Right cardiac atrium (tissue), 5 donors: ENCODE results near the gene BEGAIN. TPM values are rescaled to one million over a fixed set of nuclear protein-coding genes. Genes with fewer than 3 reads are reported as not detected.

Experiments
- ATAC-seq, 2 donors: fragments of 200-7000 bp; cut with Tn5 transposase; one replicate each; pipeline versions ENCODE4 v1.8.0 to v1.9.1; 2020; ENCODE audit warnings: moderate library complexity in 2 of 2, mild to moderate bottlenecking in 1 of 2
- DNase-seq, 3 donors: peaks; one replicate each; pipeline ENCODE4 v3.0.0-alpha.2; 2020
- H3K27ac ChIP-seq: one replicate; pipeline ENCODE4 v1.5.1; 2013; ENCODE audit warnings: mild to moderate bottlenecking, low read length, control low read depth, moderate library complexity
- H3K27me3 ChIP-seq: one replicate; pipeline ENCODE4 v1.6.1; 2013; ENCODE audit not compliant: control insufficient read depth, insufficient read depth
- H3K4me1 ChIP-seq: one replicate; pipeline ENCODE4 v1.6.1; 2013; ENCODE audit warnings: low read length; ENCODE audit not compliant: control insufficient read depth, insufficient read depth
- H3K4me3 ChIP-seq: one replicate; pipeline ENCODE4 v1.5.1; 2013; ENCODE audit warnings: low read length, control low read depth
- H3K9me3 ChIP-seq: one replicate; pipeline ENCODE4 v1.6.1; 2013; ENCODE audit warnings: low read length; ENCODE audit not compliant: control insufficient read depth
- whole genome bisulfite sequencing: extraction: QIAGEN DNeasy Blood & Tissue Kit; methylation state at CpG from one replicate; pipeline ENCODE4 v1.1.7; 2013; 5-methylcytosine and 5-hydroxymethylcytosine counted together
- intact Hi-C, 4 donors: fragments of 100-400 bp; cut with DNase I; formaldehyde crosslinking; loops; one replicate each; pipeline versions ENCODE4 v1.11.0 to v1.14.0; 2022 to 2023
- polyA plus RNA-seq: library from polyadenylated mRNA; stranded (reverse); fragments of 200-250 nt; gene quantifications from one replicate; pipeline ENCODE4 v1.2.3, GENCODE V29; 2013
- total RNA-seq, 4 donors: library from RNA; stranded (reverse); fragmentation: NEBNext Ultra II Directional; extraction: Animal tissue kit (Norgen Biotek cat#: 25700); gene quantifications; one replicate each; pipeline ENCODE4 v1.2.1, GENCODE V29; 2021
- donor health status: healthy with polysubstance abuse.
- donor health status: DM: no; HTN: yes; CAD: no.
- donor health status: DM: no; HTN: no; CAD: no.
- donor health status: DM: no; HTN: yes; CAD: no; lungs with severe emphysema.
- donor health status: DM: yes; HTN: yes; CAD: no.

The BEGAIN gene
- total and polyA plus RNA-seq, 5 donors: 1.4 to 2.7 (median 1.6) TPM

DNA sequence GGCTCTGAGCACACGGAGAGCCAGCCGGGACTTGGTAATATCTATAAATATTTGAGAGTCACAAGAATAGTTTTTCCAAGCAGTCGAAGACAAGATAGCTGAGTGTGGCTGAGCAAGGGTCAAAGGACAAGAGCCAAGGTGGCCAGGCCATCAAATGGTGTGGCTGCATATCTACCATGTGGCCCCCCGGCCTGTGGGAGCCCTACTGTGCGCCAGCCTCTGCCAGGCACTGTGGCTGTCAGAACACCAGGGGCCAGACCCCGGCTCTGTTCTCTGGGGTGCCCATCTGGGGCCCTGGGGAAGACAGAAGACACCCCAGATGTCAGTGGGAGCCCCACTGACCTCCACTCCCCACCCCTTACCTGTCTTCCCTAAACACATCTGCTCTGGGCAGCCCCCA, 22.7 kb downstream of the BEGAIN start:
- no peaks in the 10 kb centered on the region for H3K27me3 ChIP-seq
- H3K4me3 ChIP-seq: no peak overlapping the region
- DNase-seq (no peak), ATAC-seq (no peak)
- WGBS: 41% methylated on average over 6 of the region's 6 CpGs
- no peaks in the 10 kb centered on the region for H3K9me3 ChIP-seq
- no peaks in the 10 kb centered on the region for H3K4me1 ChIP-seq
- intact Hi-C loops: no loop called here
- no peak overlapping the region for H3K27ac ChIP-seq

DNA sequence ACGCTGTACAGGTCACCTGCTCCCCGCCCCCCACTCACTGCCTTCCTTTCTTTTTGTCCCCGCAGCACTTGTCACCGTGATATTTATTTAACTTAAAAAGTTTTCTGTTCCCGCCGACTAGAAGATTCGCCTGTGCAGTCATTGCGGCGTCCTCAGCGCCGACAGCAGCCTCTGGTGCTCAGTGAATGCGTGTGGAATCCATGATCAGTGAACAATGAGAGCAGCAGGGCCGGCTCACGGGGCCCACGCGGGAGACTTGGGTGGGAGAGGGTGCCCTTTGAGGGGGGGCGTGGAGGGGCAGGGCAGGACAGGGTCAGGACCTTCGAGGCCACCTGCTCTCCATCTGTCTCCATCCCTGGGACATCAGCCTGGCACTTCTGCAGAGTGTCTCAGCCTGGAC, 24.5 kb downstream of the BEGAIN start:
- intact Hi-C loops: no loop called here
- H3K9me3 ChIP-seq: no peaks in the 10 kb centered on the region
- no peak overlapping the region for H3K4me3 ChIP-seq
- H3K27me3 ChIP-seq: no peaks in the 10 kb centered on the region
- H3K4me1 ChIP-seq: no peaks in the 10 kb centered on the region
- DNase-seq (no peak), ATAC-seq (no peak)
- no peak overlapping the region for H3K27ac ChIP-seq
- 85% methylated on average over 18 of the region's 18 CpGs for WGBS

DNA sequence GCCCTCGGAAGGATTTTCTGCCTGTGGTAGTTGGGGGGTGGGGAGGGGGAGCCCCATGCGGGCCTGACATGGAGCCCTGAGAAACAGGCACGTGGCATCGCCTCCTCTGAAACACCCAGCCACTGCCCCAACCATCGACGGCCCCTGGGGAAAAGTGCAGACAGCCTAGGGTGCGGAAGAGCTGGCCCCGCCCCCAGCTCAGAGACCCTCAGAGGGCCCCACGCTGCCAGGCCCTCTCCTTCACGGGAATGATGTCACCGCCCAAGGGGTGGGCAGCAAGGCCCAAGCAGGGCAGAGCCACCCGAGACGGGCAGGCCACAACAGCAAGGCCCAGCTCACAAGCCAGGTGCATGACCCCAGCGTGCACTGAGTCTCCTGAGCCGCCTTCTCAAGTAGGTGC, 26.2 kb downstream of the BEGAIN start:
- no peaks in the 10 kb centered on the region for H3K27me3 ChIP-seq
- no peaks in the 10 kb centered on the region for H3K9me3 ChIP-seq
- intact Hi-C loops: no loop called here
- 81% methylated on average over 15 of the region's 15 CpGs for WGBS
- no peak for ATAC-seq
- no peak overlapping the region for H3K4me3 ChIP-seq
- no peaks in the 10 kb centered on the region for H3K4me1 ChIP-seq
- DNase-seq: no peak
- no peak overlapping the region for H3K27ac ChIP-seq

DNA sequence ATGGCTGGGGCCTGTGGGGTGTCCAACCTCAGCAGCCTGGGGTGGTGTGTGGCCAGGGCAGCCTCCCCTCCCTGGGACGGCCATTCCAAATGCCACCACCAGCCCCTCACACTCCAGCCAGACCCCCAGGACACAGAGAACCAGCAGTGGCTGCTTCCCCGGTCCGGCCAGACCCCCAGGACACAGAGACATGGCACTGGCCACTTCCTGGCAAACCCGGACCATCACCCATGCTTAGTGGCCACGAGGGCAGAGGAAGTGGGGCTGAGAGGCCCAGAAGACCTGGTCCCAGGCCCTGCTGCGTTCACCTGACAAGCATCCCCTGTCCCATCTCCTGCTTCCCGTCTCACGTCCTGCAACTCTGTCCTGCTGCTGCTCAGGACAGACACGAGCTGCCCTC, 26.7 kb downstream of the BEGAIN start:
- DNase-seq: no peak
- no peak overlapping the region for H3K27ac ChIP-seq
- intact Hi-C loops: no loop called here
- ATAC-seq: no peak
- H3K9me3 ChIP-seq: no peaks in the 10 kb centered on the region
- 88% methylated on average over 9 of the region's 9 CpGs for WGBS
- H3K4me1 ChIP-seq: no peaks in the 10 kb centered on the region
- H3K27me3 ChIP-seq: no peaks in the 10 kb centered on the region
- no peak overlapping the region for H3K4me3 ChIP-seq

DNA sequence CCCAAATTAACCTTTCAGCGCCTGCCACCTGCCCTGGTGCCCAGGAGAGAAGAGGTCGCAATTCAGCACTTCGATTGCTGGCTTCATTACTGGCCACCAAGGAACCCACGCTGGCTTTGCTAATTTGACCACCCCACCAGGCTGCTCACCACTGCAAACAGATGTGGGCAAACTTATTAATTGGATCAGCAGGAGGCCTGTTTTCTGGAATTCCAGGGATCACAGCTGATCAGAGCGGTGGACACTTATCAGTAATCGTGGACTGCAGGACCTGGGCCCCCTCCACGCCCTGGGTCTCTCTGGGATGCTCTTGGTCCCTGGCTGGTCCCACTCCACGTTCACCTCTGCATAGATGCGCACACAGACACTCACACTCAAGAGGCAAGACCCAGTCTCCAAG, 27.8 kb downstream of the BEGAIN start:
- WGBS: 88% methylated on average over 9 of the region's 9 CpGs
- no peak for DNase-seq
- Histone ChIP-seq H3K27ac (no peak overlapping the region), H3K4me1 (no peaks in the 10 kb centered on the region), H3K9me3 (no peaks in the 10 kb centered on the region), H3K27me3 (no peaks in the 10 kb centered on the region), H3K4me3 (no peak overlapping the region)
- intact Hi-C loops: no loop called here
- no peak for ATAC-seq

DNA sequence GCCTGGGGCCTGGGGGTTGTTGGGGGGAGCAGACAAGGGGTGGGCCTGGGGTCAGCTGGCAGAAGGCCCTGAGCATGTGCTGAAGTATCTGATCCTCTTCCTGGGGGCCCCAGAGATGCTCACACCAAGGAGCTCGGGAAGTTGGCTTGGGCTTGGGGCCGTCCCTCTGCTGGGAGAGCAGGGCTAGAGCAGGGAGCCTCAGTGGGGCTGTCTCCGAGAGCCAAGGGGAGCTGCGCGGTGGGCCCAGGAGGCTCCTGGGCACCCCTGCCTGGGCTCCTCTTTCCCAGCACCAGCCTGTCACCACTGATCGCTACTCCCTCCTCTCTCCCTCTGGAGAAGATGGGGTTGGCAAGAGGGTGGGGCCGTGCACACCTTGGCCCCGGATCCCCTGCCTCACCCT, 28.3 kb downstream of the BEGAIN start:
- DNase-seq: no peak
- H3K4me3 ChIP-seq: no peak overlapping the region

DNA sequence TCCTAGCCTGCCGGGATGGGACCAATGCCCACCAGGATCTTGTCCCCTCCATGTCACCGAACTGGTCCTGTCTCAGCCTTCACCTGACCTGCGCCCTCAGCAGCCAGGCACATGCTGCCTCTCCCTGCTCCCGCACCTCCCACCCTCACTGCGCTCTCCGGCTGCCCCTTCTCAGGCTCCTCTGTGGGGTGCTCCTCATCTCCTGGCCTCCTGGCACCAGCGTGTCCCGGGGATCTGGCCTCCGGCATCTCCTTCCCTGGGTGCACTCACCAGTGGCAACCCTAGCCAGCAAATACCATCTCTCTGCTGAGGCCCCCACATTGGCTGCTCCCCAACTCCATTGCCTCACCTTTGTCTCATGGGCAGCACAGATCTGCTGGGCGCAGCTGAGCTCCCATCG, 29.0 kb downstream of the BEGAIN start:
- ATAC-seq (no peak), DNase-seq (no peak)
- Histone ChIP-seq H3K4me1 (no peaks in the 10 kb centered on the region), H3K4me3 (no peak overlapping the region), H3K27me3 (no peaks in the 10 kb centered on the region), H3K27ac (no peak overlapping the region), H3K9me3 (no peaks in the 10 kb centered on the region)
- intact Hi-C loops: no loop called here
- WGBS: 92% methylated on average over 11 of the region's 11 CpGs

More for the DNA sequence above, 28.3 kb downstream of the BEGAIN start:
- no peak overlapping the region for H3K27ac ChIP-seq
- intact Hi-C loops: no loop called here
- H3K9me3 ChIP-seq: no peaks in the 10 kb centered on the region
- H3K4me1 ChIP-seq: no peaks in the 10 kb centered on the region
- H3K27me3 ChIP-seq: no peaks in the 10 kb centered on the region
- 90% methylated on average over 8 of the region's 8 CpGs for WGBS
- no peak for ATAC-seq

DNA sequence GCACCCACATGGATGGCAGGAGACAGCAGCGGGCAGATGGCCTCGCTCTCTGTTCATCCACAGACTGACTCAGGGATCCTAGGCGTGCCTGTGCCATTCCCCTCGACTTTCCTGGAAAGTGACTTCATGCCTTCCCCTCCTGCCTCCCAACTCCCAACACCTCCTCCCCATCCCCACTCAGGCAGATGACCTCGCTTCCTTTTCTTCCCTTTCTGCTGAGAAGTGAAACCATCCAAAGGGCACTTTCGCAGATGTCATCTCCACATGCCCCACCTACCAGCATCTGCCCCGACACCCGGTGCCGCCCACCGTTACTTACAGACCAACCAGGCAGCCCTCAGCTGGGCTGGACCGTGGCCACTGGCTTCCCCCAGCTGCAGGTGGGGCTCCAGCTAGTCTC, 29.6 kb downstream of the BEGAIN start:
- H3K27me3 ChIP-seq: no peaks in the 10 kb centered on the region
- ATAC-seq: no peak
- H3K4me1 ChIP-seq: no peaks in the 10 kb centered on the region
- H3K4me3 ChIP-seq: no peak overlapping the region
- DNase-seq: no peak
- H3K9me3 ChIP-seq: no peaks in the 10 kb centered on the region
- 60% methylated on average over 11 of the region's 11 CpGs for WGBS
- intact Hi-C loops: no loop called here
- no peak overlapping the region for H3K27ac ChIP-seq

DNA sequence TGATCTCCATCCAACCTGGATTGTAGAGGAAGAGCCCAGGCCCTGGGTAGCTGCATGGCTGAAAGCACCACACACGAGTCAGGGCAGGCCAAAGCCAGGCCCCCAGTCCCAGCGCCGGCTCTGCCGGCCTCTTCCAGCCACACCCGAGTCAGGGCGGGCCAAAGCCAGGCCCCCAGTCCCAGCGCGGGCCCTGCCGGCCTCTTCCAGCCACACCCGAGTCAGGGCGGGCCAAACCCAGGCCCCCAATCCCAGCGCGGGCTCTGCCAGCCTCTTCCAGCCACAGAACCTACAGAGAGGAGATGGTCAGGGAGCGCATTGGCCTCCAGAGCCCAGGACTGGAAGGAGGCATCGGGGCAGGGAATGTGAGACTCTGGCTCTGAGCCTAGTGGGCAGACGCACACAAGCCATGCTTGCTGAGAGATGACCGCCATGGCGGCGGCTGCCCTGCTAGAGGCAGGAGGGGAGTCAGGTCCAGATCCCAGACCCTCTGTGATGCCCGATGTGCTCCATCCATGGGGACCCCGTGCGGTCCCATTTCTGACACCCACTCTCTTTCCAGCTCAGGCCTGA, 30.2 kb downstream of the BEGAIN start:
- ATAC-seq (peak in 1 of 2 donors; percentile 18), DNase-seq (peak in 1 of 3 donors; percentile 67)
- no peak overlapping the region for H3K4me3 ChIP-seq
- no peaks in the 10 kb centered on the region for H3K27me3 ChIP-seq
- intact Hi-C loops: no loop called here
- 71% methylated on average over 22 of the region's 22 CpGs for whole genome bisulfite sequencing
- H3K27ac ChIP-seq: no peak overlapping the region
- no peaks in the 10 kb centered on the region for H3K9me3 ChIP-seq
- no peaks in the 10 kb centered on the region for H3K4me1 ChIP-seq

DNA sequence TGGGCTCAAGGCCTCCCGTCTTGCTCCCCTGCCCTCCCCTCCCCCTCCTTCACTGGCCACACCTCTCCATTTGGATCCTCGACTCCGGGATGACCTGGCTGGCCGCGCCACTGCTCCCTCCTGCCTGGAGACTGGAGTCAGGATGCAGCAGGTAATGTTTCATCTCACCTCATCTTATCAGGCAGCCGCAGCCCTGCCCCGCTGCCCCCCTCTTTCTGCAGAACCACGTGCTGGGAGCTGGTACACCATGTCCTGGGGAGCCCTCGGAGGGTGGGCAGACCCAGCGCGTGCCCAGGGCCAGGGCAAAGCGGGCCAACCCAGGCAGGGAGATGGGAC, 31.1 kb downstream of the BEGAIN start:
- Histone ChIP-seq H3K9me3 (no peaks in the 10 kb centered on the region), H3K4me3 (no peak overlapping the region), H3K4me1 (no peaks in the 10 kb centered on the region), H3K27ac (no peak overlapping the region), H3K27me3 (no peaks in the 10 kb centered on the region)
- ATAC-seq: no peak
- intact Hi-C loops: no loop called here
- no peak for DNase-seq
- WGBS: 84% methylated on average over 12 of the region's 12 CpGs

DNA sequence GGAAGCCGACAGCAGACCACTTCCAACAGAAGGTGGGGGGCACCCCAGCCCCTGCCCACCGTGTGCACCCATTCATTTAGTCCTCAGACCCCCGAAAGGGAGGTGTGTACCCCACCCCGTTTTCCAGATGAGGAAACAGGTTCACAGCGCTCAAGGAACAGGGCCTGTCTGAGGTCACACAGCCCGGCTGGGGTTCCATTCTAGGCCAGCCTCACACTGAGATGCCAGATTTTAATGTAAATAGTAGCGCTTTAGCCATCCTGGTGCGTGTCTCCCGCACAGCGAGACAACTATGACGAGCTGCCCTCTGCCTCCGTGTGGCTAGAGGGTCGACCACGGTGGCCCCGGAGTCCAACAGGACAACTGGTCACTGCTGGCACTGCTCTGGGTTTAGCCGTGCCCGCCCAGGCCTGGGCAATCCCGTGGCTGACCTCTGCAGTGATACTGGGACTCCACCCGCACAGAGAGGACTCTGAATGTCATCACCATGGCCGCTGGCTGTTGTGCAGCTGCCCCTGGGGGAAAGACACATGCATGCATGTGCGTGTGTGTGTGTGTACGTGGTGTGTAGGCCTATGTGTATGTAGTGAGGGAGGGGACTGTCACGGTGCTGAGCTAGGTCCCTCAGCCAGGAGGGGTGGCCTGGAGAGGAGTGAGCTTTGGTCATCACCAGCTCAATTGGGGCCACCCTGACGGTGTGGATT, 31.6 kb downstream of the BEGAIN start:
- DNase-seq (no peak), ATAC-seq (no peak)
- H3K9me3 ChIP-seq: no peaks in the 10 kb centered on the region
- H3K4me3 ChIP-seq: no peak overlapping the region
- intact Hi-C loops: no loop called here
- 83% methylated on average over 24 of the region's 24 CpGs for WGBS
- no peaks in the 10 kb centered on the region for H3K27me3 ChIP-seq
- H3K27ac ChIP-seq: no peak overlapping the region
- H3K4me1 ChIP-seq: no peaks in the 10 kb centered on the region
